Neural progenitor cell (in vitro differentiated cells): ENCODE measurements around the gene TMEM45B. TPM values are rescaled to one million over a fixed set of nuclear protein-coding genes. Genes with fewer than 3 reads are reported as not detected.
"Not testable (repeated sequence)": the region's sequence is repeated elsewhere in the genome, so short reads cannot be mapped to it uniquely, and the experiment has no call there.

Experiments
- DNase-seq: peaks from one replicate; pipeline ENCODE4 v3.0.0-alpha.2; 2016; ENCODE audit warnings: low spot score
- H2AFZ ChIP-seq: fragments of 200-600 bp; sonication (generic); replicated peaks from 2 replicates; pipeline ENCODE4 v1.6.1; 2016; ENCODE audit warnings: antibody characterized with exemption
- H3F3A ChIP-seq: fragments of 200-600 bp; sonication (generic); 2 replicates; pipeline ENCODE4 v1.6.1; 2016; ENCODE audit warnings: antibody characterized with exemption, low read depth
- H3K27ac ChIP-seq: fragments of 200-600 bp; sonication (generic); 2 replicates; pipeline ENCODE4 v1.5.1; 2016; ENCODE audit warnings: mild to moderate bottlenecking
- H3K27me3 ChIP-seq: fragments of 200-600 bp; sonication (generic); 2 replicates; pipeline ENCODE4 v1.6.1; 2016; ENCODE audit warnings: mild to moderate bottlenecking, moderate library complexity
- H3K36me3 ChIP-seq: fragments of 200-600 bp; sonication (generic); 2 replicates; pipeline ENCODE4 v1.5.1; 2016
- H3K4me1 ChIP-seq: fragments of 200-600 bp; sonication (generic); 2 replicates; pipeline ENCODE4 v1.6.1; 2016; ENCODE audit warnings: mixed run types
- H3K4me2 ChIP-seq: fragments of 200-600 bp; sonication (generic); 2 replicates; pipeline ENCODE4 v1.6.1; 2016
- H3K4me3 ChIP-seq: fragments of 200-600 bp; sonication (generic); 2 replicates; pipeline ENCODE4 v1.5.1; 2016
- H3K79me2 ChIP-seq: fragments of 200-600 bp; sonication (generic); 2 replicates; pipeline ENCODE4 v1.6.1; 2016; ENCODE audit warnings: low read depth
- H3K9ac ChIP-seq: fragments of 200-600 bp; sonication (generic); 2 replicates; pipeline ENCODE4 v1.6.1; 2016
- H3K9me3 ChIP-seq: fragments of 200-600 bp; sonication (generic); 2 replicates; pipeline ENCODE4 v1.5.1; 2016; ENCODE audit warnings: low read depth
- H4K20me1 ChIP-seq: fragments of 200-600 bp; sonication (generic); 2 replicates; pipeline ENCODE4 v1.6.1; 2016; ENCODE audit warnings: low read depth
- H3K27ac Mint-ChIP-seq: 3 replicates; pipeline ENCODE4 v1.8.0; 2021; ENCODE audit warnings: mixed read lengths
- H3K27me3 Mint-ChIP-seq: 2 replicates; pipeline ENCODE4 v1.8.0; 2022; ENCODE audit warnings: low read depth, mild to moderate bottlenecking, inconsistent platforms, moderate library complexity, mixed read lengths; ENCODE audit not compliant: insufficient read depth
- H3K36me3 Mint-ChIP-seq: 3 replicates; pipeline ENCODE4 v1.8.0; 2021; ENCODE audit warnings: mixed read lengths
- H3K4me1 Mint-ChIP-seq: 3 replicates; pipeline ENCODE4 v1.8.0; 2021; ENCODE audit warnings: mixed read lengths
- H3K4me3 Mint-ChIP-seq: 3 replicates; pipeline ENCODE4 v1.8.0; 2021; ENCODE audit warnings: mild to moderate bottlenecking, moderate library complexity, mixed read lengths
- H3K9me3 Mint-ChIP-seq: 3 replicates; pipeline ENCODE4 v1.8.0; 2020; ENCODE audit warnings: mixed read lengths
- EZH2 ChIP-seq: fragments of 200-600 bp; sonication (generic); IDR thresholded peaks from 2 replicates; pipeline ENCODE4 v1.6.1; 2017; ENCODE audit warnings: antibody characterized with exemption, mild to moderate bottlenecking, moderate library complexity
- EZH2phosphoT487 ChIP-seq: fragments of 200-600 bp; sonication (generic); IDR thresholded peaks from 2 replicates; pipeline ENCODE4 v1.6.1; 2017; ENCODE audit warnings: antibody characterized with exemption
- total RNA-seq: library from RNA; depleted of rRNA; stranded (reverse); fragments of >200 nt; gene quantifications from 2 replicates; pipeline ENCODE4 v1.2.3, GENCODE V29; 2015; ENCODE audit warnings: low replicate concordance
- TF ChIP-seq, protein P1 (sequence below): fragments of 200-600 bp; sonication (generic); IDR thresholded peaks from 2 replicates; pipeline ENCODE4 v1.5.1; 2017; ENCODE audit warnings: antibody characterized with exemption, mild to moderate bottlenecking

TMEM45B gene
- total RNA-seq, 1 donor from 2014 or later = not detected

- Histone ChIP-seq H3K4me2 (no peak overlapping the region), H4K20me1 (no peaks in the 10 kb centered on the region), H3K9me3 (no peaks in the 10 kb centered on the region), H3K4me1 (no peaks in the 10 kb centered on the region), H3K9ac (no peak overlapping the region), H3K36me3 (no peaks in the 10 kb centered on the region), H3K27me3 (no peaks in the 10 kb centered on the region), H3F3A (no peaks in the 10 kb centered on the region), H3K4me3 (no peak overlapping the region), H2AFZ (no peak overlapping the region), H3K79me2 (no peaks in the 10 kb centered on the region), H3K27ac (no peak overlapping the region)
- Mint-ChIP-seq H3K27me3 (no peaks in the 10 kb centered on the region), H3K4me1 (peaks cover 4% of the 10 kb centered on the region), H3K27ac (no peak overlapping the region), H3K9me3 (no peaks in the 10 kb centered on the region), H3K4me3 (no peak overlapping the region), H3K36me3 (no peaks in the 10 kb centered on the region)
- no peak for TF ChIP-seq EZH2
- TF ChIP-seq EZH2phosphoT487 = no peak
- TF ChIP-seq, protein P1, sequence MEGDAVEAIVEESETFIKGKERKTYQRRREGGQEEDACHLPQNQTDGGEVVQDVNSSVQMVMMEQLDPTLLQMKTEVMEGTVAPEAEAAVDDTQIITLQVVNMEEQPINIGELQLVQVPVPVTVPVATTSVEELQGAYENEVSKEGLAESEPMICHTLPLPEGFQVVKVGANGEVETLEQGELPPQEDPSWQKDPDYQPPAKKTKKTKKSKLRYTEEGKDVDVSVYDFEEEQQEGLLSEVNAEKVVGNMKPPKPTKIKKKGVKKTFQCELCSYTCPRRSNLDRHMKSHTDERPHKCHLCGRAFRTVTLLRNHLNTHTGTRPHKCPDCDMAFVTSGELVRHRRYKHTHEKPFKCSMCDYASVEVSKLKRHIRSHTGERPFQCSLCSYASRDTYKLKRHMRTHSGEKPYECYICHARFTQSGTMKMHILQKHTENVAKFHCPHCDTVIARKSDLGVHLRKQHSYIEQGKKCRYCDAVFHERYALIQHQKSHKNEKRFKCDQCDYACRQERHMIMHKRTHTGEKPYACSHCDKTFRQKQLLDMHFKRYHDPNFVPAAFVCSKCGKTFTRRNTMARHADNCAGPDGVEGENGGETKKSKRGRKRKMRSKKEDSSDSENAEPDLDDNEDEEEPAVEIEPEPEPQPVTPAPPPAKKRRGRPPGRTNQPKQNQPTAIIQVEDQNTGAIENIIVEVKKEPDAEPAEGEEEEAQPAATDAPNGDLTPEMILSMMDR = no peak
- DNase-seq = no peak
These were observed 21.3 kb downstream of the TMEM45B start for GRCh38 chr11:129836979-129837378.

DNA sequence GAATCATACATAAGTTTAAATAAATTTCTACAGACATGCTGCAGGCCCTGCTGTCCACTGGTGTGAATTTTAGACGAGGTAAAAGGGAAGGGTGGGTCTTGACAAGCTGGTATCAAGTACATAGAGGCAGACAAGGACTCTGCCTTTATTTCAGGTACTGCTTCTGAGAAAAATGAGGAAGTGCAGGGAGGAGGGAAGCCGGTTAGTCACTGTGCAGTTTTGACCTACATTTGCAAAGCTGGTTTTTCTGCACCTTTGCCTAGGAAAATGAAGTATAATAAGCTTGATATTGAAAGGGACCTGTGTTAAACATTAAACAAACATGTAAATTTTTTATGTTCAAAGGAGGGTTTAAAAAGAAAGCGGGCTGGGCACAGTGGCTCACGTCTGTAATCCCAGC lies 24.6 kb downstream of the TMEM45B start:
- H3K9me3 ChIP-seq = no peaks in the 10 kb centered on the region
- no peaks in the 10 kb centered on the region for H3K27me3 ChIP-seq
- H3F3A ChIP-seq = no peaks in the 10 kb centered on the region
- no peak overlapping the region for H3K4me2 ChIP-seq
- no peak overlapping the region for H3K4me3 ChIP-seq
- DNase-seq = no peak
- Mint-ChIP-seq H3K4me3 (no peak overlapping the region), H3K4me1 (peaks cover 4% of the 10 kb centered on the region), H3K36me3 (no peaks in the 10 kb centered on the region), H3K27ac (no peak overlapping the region), H3K9me3 (no peaks in the 10 kb centered on the region), H3K27me3 (peaks cover 2% of the 10 kb centered on the region)
- TF ChIP-seq, protein P1 = no peak
- no peak for TF ChIP-seq EZH2
- no peak for TF ChIP-seq EZH2phosphoT487
- no peak overlapping the region for H2AFZ ChIP-seq
- no peaks in the 10 kb centered on the region for H4K20me1 ChIP-seq
- no peak overlapping the region for H3K27ac ChIP-seq
- no peaks in the 10 kb centered on the region for H3K79me2 ChIP-seq
- no peaks in the 10 kb centered on the region for H3K4me1 ChIP-seq
- no peak overlapping the region for H3K9ac ChIP-seq
- no peaks in the 10 kb centered on the region for H3K36me3 ChIP-seq

DNA sequence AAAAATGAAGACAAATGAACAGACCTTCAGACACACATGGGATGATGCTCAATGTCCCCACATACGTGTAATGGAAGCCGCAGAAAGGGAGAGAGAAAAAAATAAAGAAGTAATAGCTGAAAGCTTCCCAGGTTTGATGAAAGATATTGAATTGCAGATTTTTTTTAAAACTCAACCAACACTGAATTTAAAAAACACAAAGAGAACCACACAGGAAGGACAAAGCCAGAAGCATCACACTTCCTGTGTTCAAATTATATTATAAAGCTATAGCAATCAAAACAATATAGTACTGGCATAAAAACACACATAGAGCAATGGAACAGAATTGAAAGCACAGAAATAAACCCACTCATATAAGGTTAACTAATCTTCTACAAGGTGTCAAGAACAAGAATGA lies 26.5 kb downstream of the TMEM45B start:
- peaks cover 9% of the 10 kb centered on the region for H3K4me1 Mint-ChIP-seq
- Histone ChIP-seq H3K27ac (no peak overlapping the region), H3F3A (no peaks in the 10 kb centered on the region), H3K79me2 (no peaks in the 10 kb centered on the region), H3K36me3 (no peaks in the 10 kb centered on the region), H4K20me1 (no peaks in the 10 kb centered on the region), H3K27me3 (no peaks in the 10 kb centered on the region), H3K4me2 (no peak overlapping the region), H3K9ac (no peak overlapping the region), H2AFZ (no peak overlapping the region), H3K4me1 (peaks cover 3% of the 10 kb centered on the region), H3K4me3 (no peak overlapping the region), H3K9me3 (no peaks in the 10 kb centered on the region)
- no peaks in the 10 kb centered on the region for H3K9me3 Mint-ChIP-seq
- H3K36me3 Mint-ChIP-seq = no peaks in the 10 kb centered on the region
- TF ChIP-seq EZH2phosphoT487 = no peak
- no peak for TF ChIP-seq EZH2
- H3K4me3 Mint-ChIP-seq = no peak overlapping the region
- H3K27ac Mint-ChIP-seq = no peak overlapping the region
- DNase-seq = no peak
- H3K27me3 Mint-ChIP-seq = peaks cover 7% of the 10 kb centered on the region

GRCh38 chr11:129846508-129847335 lies 31.1 kb downstream of the TMEM45B start:
- Mint-ChIP-seq H3K9me3 (no peaks in the 10 kb centered on the region), H3K4me3 (no peak overlapping the region), H3K27me3 (peaks cover 11% of the 10 kb centered on the region), H3K4me1 (peaks cover 9% of the 10 kb centered on the region), H3K36me3 (no peaks in the 10 kb centered on the region), H3K27ac (peak overlapping the region; percentile 70)
- Histone ChIP-seq H3K27me3 (no peaks in the 10 kb centered on the region), H3K27ac (no peak overlapping the region), H3F3A (no peaks in the 10 kb centered on the region), H2AFZ (no peak overlapping the region), H3K4me3 (no peak overlapping the region), H3K9me3 (no peaks in the 10 kb centered on the region), H3K79me2 (no peaks in the 10 kb centered on the region), H3K36me3 (no peaks in the 10 kb centered on the region), H3K9ac (no peak overlapping the region), H3K4me2 (no peak overlapping the region), H4K20me1 (no peaks in the 10 kb centered on the region), H3K4me1 (peaks cover 8% of the 10 kb centered on the region)
- no peak for TF ChIP-seq EZH2
- TF ChIP-seq EZH2phosphoT487 = no peak
- TF ChIP-seq, protein P1 = no peak
- DNase-seq = no peak

DNA sequence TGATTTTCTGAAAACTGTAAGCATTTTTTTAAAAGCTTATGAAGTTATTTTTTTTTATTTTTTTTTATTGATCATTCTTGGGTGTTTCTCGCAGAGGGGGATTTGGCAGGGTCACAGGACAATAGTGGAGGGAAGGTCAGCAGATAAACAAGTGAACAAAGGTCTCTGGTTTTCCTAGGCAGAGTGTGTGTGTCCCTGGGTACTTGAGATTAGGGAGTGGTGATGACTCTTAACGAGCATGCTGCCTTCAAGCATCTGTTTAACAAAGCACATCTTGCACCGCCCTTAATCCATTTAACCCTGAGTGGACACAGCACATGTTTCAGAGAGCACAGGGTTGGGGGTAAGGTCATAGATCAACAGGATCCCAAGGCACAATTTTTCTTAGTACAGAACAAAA lies 31.7 kb downstream of the TMEM45B start:
- not testable (repeated sequence) for H3K9me3 Mint-ChIP-seq

More for the DNA sequence above, 31.7 kb downstream of the TMEM45B start:
- H3K36me3 Mint-ChIP-seq, H3K4me3 ChIP-seq, H3K27ac ChIP-seq, H3K9me3 ChIP-seq, H3F3A ChIP-seq, H3K4me1 ChIP-seq, H3K27me3 ChIP-seq, H3K36me3 ChIP-seq, H3K9ac ChIP-seq, H4K20me1 ChIP-seq, H2AFZ ChIP-seq, DNase-seq, H3K27ac Mint-ChIP-seq, H3K4me1 Mint-ChIP-seq, H3K4me2 ChIP-seq, H3K4me3 Mint-ChIP-seq, H3K79me2 ChIP-seq: not testable (repeated sequence)
- peaks cover 11% of the 10 kb centered on the region for H3K27me3 Mint-ChIP-seq
